WTC11 (cell line): ENCODE results near the gene ARHGAP40.

Source experiments
- FOXJ3 ChIP-seq: sonication (generic); formaldehyde crosslinking; IDR thresholded peaks from 2 replicates; pipeline ENCODE4 v1.9.0; 2021; ENCODE audit warnings: missing genetic modification reagents, mild to moderate bottlenecking, borderline replicate concordance
- GRHL2 ChIP-seq: fragments of 250-450 bp; sonication (Bioruptor Pico); IDR thresholded peaks from 2 replicates; pipeline ENCODE4 v1.8.0; 2022; ENCODE audit warnings: mild to moderate bottlenecking, moderate library complexity; ENCODE audit not compliant: insufficient replicate concordance, severe bottlenecking
- ZBTB21 ChIP-seq: sonication (generic); formaldehyde crosslinking; IDR thresholded peaks from 2 replicates; pipeline ENCODE4 v1.8.1; 2023; ENCODE audit warnings: mild to moderate bottlenecking, missing genetic modification reagents, borderline replicate concordance
- TF ChIP-seq, protein P1 (sequence below): fragments of 200-600 bp; IDR thresholded peaks from 2 replicates; pipeline ENCODE4 v1.8.0; 2022; ENCODE audit warnings: antibody characterized with exemption
- TF ChIP-seq, protein P2 (sequence below): sonication (generic); formaldehyde crosslinking; IDR thresholded peaks from 2 replicates; pipeline ENCODE4 v1.8.0; 2023; ENCODE audit warnings: missing genetic modification reagents
- TF ChIP-seq, protein P3 (sequence below): fragments of 250-450 bp; sonication (Bioruptor Pico); conservative IDR thresholded peaks from 2 replicates; pipeline ENCODE4 v1.9.0; 2021; ENCODE audit warnings: mild to moderate bottlenecking
- TF ChIP-seq, protein P4 (sequence below): sonication (generic); formaldehyde crosslinking; IDR thresholded peaks from 2 replicates; pipeline ENCODE4 v1.8.0; 2022; ENCODE audit warnings: mild to moderate bottlenecking, missing genetic modification reagents
- TF ChIP-seq, protein P5 (sequence below): sonication (generic); formaldehyde crosslinking; IDR thresholded peaks from 2 replicates; pipeline ENCODE4 v1.8.1; 2022; ENCODE audit warnings: mild to moderate bottlenecking, missing genetic modification reagents, moderate library complexity, borderline replicate concordance
- TF ChIP-seq, protein P6 (sequence below): sonication (generic); formaldehyde crosslinking; IDR thresholded peaks from 2 replicates; pipeline ENCODE4 v1.8.1; 2022; ENCODE audit warnings: low read depth, mild to moderate bottlenecking, moderate library complexity, missing genetic modification reagents, borderline replicate concordance

DNA sequence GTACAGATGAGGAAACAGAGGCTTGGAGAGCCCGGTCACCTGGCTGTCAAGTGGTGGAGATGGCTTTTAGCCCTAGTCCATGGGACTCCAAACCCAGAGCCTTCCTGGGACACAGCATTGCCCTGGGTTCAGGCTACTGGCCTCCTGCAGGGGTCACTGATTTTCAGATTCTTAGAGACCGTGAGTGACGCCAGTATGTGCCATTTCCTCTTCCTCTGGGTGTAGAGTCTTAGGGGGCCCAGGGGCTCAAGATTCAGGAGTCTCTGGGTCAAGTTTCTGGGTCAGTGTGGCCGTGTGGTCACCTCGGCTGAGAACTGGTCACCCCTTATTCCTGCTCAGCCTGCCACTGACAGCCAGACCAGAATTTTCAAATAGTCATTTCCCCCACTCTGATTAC, 574 bp downstream of the ARHGAP40 start:
- TF ChIP-seq, protein P1, sequence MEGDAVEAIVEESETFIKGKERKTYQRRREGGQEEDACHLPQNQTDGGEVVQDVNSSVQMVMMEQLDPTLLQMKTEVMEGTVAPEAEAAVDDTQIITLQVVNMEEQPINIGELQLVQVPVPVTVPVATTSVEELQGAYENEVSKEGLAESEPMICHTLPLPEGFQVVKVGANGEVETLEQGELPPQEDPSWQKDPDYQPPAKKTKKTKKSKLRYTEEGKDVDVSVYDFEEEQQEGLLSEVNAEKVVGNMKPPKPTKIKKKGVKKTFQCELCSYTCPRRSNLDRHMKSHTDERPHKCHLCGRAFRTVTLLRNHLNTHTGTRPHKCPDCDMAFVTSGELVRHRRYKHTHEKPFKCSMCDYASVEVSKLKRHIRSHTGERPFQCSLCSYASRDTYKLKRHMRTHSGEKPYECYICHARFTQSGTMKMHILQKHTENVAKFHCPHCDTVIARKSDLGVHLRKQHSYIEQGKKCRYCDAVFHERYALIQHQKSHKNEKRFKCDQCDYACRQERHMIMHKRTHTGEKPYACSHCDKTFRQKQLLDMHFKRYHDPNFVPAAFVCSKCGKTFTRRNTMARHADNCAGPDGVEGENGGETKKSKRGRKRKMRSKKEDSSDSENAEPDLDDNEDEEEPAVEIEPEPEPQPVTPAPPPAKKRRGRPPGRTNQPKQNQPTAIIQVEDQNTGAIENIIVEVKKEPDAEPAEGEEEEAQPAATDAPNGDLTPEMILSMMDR, result no peak
- TF ChIP-seq GRHL2 (CRISPR knock-in tag) (no peak), FOXJ3 (CRISPR knock-in tag) (no peak), ZBTB21 (no peak)
- TF ChIP-seq, protein P2, sequence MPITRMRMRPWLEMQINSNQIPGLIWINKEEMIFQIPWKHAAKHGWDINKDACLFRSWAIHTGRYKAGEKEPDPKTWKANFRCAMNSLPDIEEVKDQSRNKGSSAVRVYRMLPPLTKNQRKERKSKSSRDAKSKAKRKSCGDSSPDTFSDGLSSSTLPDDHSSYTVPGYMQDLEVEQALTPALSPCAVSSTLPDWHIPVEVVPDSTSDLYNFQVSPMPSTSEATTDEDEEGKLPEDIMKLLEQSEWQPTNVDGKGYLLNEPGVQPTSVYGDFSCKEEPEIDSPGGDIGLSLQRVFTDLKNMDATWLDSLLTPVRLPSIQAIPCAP (CRISPR knock-in tag), result no peak
- TF ChIP-seq, protein P3, sequence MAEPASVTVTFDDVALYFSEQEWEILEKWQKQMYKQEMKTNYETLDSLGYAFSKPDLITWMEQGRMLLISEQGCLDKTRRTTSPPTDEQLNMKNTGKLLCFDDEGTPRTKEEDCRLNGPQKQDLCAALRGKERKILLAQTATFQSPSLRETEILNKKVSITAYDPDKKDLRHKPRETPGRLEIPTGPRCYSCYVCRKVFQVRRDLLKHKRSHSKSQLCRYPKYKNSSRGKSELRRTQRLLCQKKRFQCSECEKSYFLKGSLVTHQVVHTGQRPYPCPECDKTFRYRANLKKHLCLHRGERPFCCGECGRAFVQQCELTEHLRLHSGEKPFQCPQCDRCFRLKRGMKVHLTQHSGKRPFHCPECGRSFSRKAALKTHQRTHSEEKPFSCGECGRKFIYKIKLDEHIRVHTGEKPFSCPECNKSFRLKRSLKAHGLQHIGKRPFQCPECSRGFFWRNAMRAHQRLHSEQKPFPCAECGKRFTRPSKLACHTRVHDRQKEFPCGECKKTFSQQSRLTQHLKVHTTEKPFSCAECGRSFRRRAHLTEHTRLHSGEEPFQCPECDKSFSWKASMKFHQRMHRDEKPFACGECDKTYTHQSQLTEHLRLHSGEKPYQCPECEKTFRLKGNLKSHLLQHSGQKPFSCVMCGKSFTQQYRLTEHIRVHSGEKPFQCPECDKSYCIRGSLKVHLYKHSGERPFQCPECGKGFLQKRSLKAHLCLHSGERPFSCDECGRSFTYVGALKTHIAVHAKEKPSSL (CRISPR knock-in tag), result no peak
- TF ChIP-seq, protein P4, sequence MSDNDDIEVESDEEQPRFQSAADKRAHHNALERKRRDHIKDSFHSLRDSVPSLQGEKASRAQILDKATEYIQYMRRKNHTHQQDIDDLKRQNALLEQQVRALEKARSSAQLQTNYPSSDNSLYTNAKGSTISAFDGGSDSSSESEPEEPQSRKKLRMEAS (CRISPR knock-in tag), result no peak
- TF ChIP-seq, protein P5, sequence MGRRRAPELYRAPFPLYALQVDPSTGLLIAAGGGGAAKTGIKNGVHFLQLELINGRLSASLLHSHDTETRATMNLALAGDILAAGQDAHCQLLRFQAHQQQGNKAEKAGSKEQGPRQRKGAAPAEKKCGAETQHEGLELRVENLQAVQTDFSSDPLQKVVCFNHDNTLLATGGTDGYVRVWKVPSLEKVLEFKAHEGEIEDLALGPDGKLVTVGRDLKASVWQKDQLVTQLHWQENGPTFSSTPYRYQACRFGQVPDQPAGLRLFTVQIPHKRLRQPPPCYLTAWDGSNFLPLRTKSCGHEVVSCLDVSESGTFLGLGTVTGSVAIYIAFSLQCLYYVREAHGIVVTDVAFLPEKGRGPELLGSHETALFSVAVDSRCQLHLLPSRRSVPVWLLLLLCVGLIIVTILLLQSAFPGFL (CRISPR knock-in tag), result no peak
- TF ChIP-seq, protein P6, sequence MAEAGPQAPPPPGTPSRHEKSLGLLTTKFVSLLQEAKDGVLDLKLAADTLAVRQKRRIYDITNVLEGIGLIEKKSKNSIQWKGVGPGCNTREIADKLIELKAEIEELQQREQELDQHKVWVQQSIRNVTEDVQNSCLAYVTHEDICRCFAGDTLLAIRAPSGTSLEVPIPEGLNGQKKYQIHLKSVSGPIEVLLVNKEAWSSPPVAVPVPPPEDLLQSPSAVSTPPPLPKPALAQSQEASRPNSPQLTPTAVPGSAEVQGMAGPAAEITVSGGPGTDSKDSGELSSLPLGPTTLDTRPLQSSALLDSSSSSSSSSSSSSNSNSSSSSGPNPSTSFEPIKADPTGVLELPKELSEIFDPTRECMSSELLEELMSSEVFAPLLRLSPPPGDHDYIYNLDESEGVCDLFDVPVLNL (CRISPR knock-in tag), result no peak
